Testis (tissue), 3 donors: ENCODE results near the gene RETSAT. TPM values are rescaled to one million over a fixed set of nuclear protein-coding genes. Genes with fewer than 3 reads are reported as not detected.

Experiments
- DNase-seq: peaks from one replicate; pipeline ENCODE4 v3.0.0-alpha.2; 2019
- H3K27ac ChIP-seq, 2 donors: fragments of 200-600 bp; sonication (generic); one replicate each; pipeline ENCODE4 v1.5.1; 2019
- H3K27me3 ChIP-seq: fragments of 200-600 bp; sonication (generic); one replicate; pipeline ENCODE4 v1.5.1; 2019
- H3K36me3 ChIP-seq: fragments of 200-600 bp; sonication (generic); one replicate; pipeline ENCODE4 v1.5.1; 2017; ENCODE audit warnings: low read depth; ENCODE audit errors: missing control alignments
- H3K4me1 ChIP-seq: fragments of 200-600 bp; sonication (generic); one replicate; pipeline ENCODE4 v1.5.1; 2019
- H3K4me3 ChIP-seq, 2 donors: fragments of 200-600 bp; sonication (generic); one replicate each; pipeline ENCODE4 v1.5.1; 2017 to 2019
- H3K9me3 ChIP-seq: fragments of 200-600 bp; sonication (generic); one replicate; pipeline ENCODE4 v1.5.1; 2017
- CTCF ChIP-seq, 3 experiments: fragments of 450-650 bp in 2 of 3; fragments of 200-600 bp in 1 of 3; sonication (generic) in 1 of 3; IDR thresholded peaks; one replicate each; pipeline ENCODE4 v1.5.1; 2016 to 2019; ENCODE audit warnings: antibody characterized with exemption in 3 of 3, mild to moderate bottlenecking in 2 of 3, moderate library complexity in 1 of 3
- POLR2A ChIP-seq: fragments of 450-650 bp; IDR thresholded peaks from one replicate; pipeline ENCODE4 v1.6.1; 2017; ENCODE audit warnings: antibody characterized with exemption, mild to moderate bottlenecking, moderate library complexity
- WGBS, 2 donors: methylation state at CpG; one replicate each; pipeline ENCODE4 v1.1.5; 2018; 5-methylcytosine and 5-hydroxymethylcytosine counted together
- intact Hi-C: fragments of 100-400 bp; cut with DNase I; formaldehyde crosslinking; loops from one replicate; pipeline ENCODE4 v1.15.1; 2023; ENCODE audit warnings: low total_unique reads
- polyA plus RNA-seq: library from polyadenylated mRNA; stranded (reverse); fragments of 350-450 nt; fragmentation: Illumina TruSeq; extraction: RNeasy Lipid Tissue Mini Kit (QIAGEN cat#74804); gene quantifications from one replicate; pipeline ENCODE4 v1.2.3, GENCODE V29; 2014; ENCODE audit warnings: low read depth, low replicate concordance; ENCODE audit not compliant: insufficient read depth
- total RNA-seq, 2 donors: library from RNA; depleted of rRNA; stranded (reverse); fragments of >200 nt; gene quantifications; one replicate each; pipeline ENCODE4 v1.2.3, GENCODE V29; 2016

The RETSAT gene
- total and polyA plus RNA-seq, 3 donors from 2014 or later, result 49.7 to 60.5 (median 54.0) TPM

GRCh38 chr2:85310330-85310729, 44.0 kb downstream of the RETSAT start:
- WGBS, 2 donors, result 57 to 76% methylated on average over 3 of the region's 3 CpGs
- Histone ChIP-seq H3K27me3 (no peaks in the 10 kb centered on the region), H3K27ac (no peak overlapping the region), H3K4me3 (no peak overlapping the region), H3K36me3 (no peaks in the 10 kb centered on the region), H3K4me1 (peaks cover 21% of the 10 kb centered on the region), H3K9me3 (no peaks in the 10 kb centered on the region)
- intact Hi-C loops, result no loop called here
- no peak for TF ChIP-seq CTCF (IDR thresholded peaks at IDR 0.05)
- no peak for TF ChIP-seq POLR2A
- DNase-seq, result no peak

- no peaks in the 10 kb centered on the region for H3K36me3 ChIP-seq
- peaks cover 21% of the 10 kb centered on the region for H3K4me1 ChIP-seq
- WGBS, 2 donors, result 53 to 69% methylated on average over 19 of the region's 19 CpGs
- no peaks in the 10 kb centered on the region for H3K27me3 ChIP-seq
- intact Hi-C loops, result no loop called here
- H3K27ac ChIP-seq, result no peak overlapping the region
- H3K4me3 ChIP-seq, result no peak overlapping the region
- no peaks in the 10 kb centered on the region for H3K9me3 ChIP-seq
- TF ChIP-seq POLR2A (no peak), CTCF (IDR thresholded peaks at IDR 0.05) (no peak)
- DNase-seq, result no peak
Observed at GRCh38 chr2:85309699-85310321, 44.5 kb downstream of the RETSAT start.

GRCh38 chr2:85308896-85309555, 45.3 kb downstream of the RETSAT start:
- Histone ChIP-seq H3K4me1 (peaks cover 21% of the 10 kb centered on the region), H3K36me3 (no peaks in the 10 kb centered on the region), H3K27me3 (no peaks in the 10 kb centered on the region), H3K9me3 (no peaks in the 10 kb centered on the region), H3K27ac (no peak overlapping the region), H3K4me3 (no peak overlapping the region)
- TF ChIP-seq CTCF (IDR thresholded peaks at IDR 0.05) (no peak), POLR2A (no peak)
- intact Hi-C loops, result no loop called here
- peak; percentile 75 for DNase-seq
- WGBS, 2 donors, result 49% methylated on average over 15 of the region's 15 CpGs

- Histone ChIP-seq H3K27me3 (no peaks in the 10 kb centered on the region), H3K4me3 (no peak overlapping the region), H3K27ac (no peak overlapping the region), H3K9me3 (no peaks in the 10 kb centered on the region), H3K4me1 (peaks cover 21% of the 10 kb centered on the region), H3K36me3 (no peaks in the 10 kb centered on the region)
- no peak for TF ChIP-seq POLR2A
- no peak for TF ChIP-seq CTCF (IDR thresholded peaks at IDR 0.05)
- WGBS, 2 donors, result 87% methylated on average over 6 of the region's 6 CpGs
- intact Hi-C loops, result no loop called here
- DNase-seq, result no peak
Observed at GRCh38 chr2:85308201-85308600, 46.1 kb downstream of the RETSAT start.

GRCh38 chr2:85307527-85307897, 46.8 kb downstream of the RETSAT start:
- no peaks in the 10 kb centered on the region for H3K9me3 ChIP-seq
- DNase-seq, result no peak
- TF ChIP-seq POLR2A (no peak), CTCF (IDR thresholded peaks at IDR 0.05) (no peak)
- no peak overlapping the region for H3K4me3 ChIP-seq
- peaks cover 21% of the 10 kb centered on the region for H3K4me1 ChIP-seq
- no peak overlapping the region for H3K27ac ChIP-seq
- no peaks in the 10 kb centered on the region for H3K36me3 ChIP-seq
- intact Hi-C loops, result no loop called here
- H3K27me3 ChIP-seq, result no peaks in the 10 kb centered on the region
- WGBS, 2 donors, result 79 to 93% methylated on average over 9 of the region's 9 CpGs
